SK-N-SH treated with all-trans-retinoic acid at 6 μM for 48 hours (cell line): Measurements from ENCODE around the gene PODXL2.

Source experiments
- ATAC-seq: fragments of 200-7000 bp; cut with Tn5 transposase; 3 replicates; pipeline ENCODE4 v1.9.1; 2020; ENCODE audit warnings: mild to moderate bottlenecking, moderate library complexity
- ARNTL ChIP-seq: fragments of 450-650 bp; formaldehyde crosslinking; IDR thresholded peaks from 2 replicates; pipeline ENCODE4 v1.5.0; 2020; ENCODE audit warnings: low read depth, mild to moderate bottlenecking, moderate library complexity, borderline replicate concordance
- BACH2 ChIP-seq: fragments of 250-450 bp; sonication (Bioruptor Pico); IDR thresholded peaks from 2 replicates; pipeline ENCODE4 v1.9.0; 2021; ENCODE audit warnings: mild to moderate bottlenecking, borderline replicate concordance
- CSRNP3 ChIP-seq: fragments of 250-450 bp; sonication (Bioruptor Pico); IDR thresholded peaks from 2 replicates; pipeline ENCODE4 v1.5.1; 2021; ENCODE audit warnings: mild to moderate bottlenecking, moderate library complexity
- ESRRG ChIP-seq: fragments of 250-450 bp; sonication (Bioruptor Pico); IDR thresholded peaks from 2 replicates; pipeline ENCODE4 v1.6.1; 2021; ENCODE audit warnings: mild to moderate bottlenecking
- GLIS3 ChIP-seq: fragments of 250-450 bp; sonication (Bioruptor Pico); IDR thresholded peaks from 2 replicates; pipeline ENCODE4 v1.5.0; 2020; ENCODE audit warnings: mild to moderate bottlenecking, moderate library complexity
- ISL1 ChIP-seq: fragments of 250-450 bp; sonication (Bioruptor Pico); IDR thresholded peaks from 2 replicates; pipeline ENCODE4 v2.1.2; 2022; ENCODE audit warnings: mild to moderate bottlenecking, moderate library complexity
- OSR1 ChIP-seq: fragments of 250-450 bp; sonication (Bioruptor Pico); IDR thresholded peaks from 2 replicates; pipeline ENCODE4 v1.8.0; 2022; ENCODE audit warnings: moderate library complexity, mild to moderate bottlenecking, inconsistent platforms
- PATZ1 ChIP-seq: fragments of 250-450 bp; sonication (Bioruptor Pico); IDR thresholded peaks from 2 replicates; pipeline ENCODE4 v1.8.0; 2020; ENCODE audit warnings: mild to moderate bottlenecking, moderate library complexity, borderline replicate concordance
- POU6F1 ChIP-seq: fragments of 250-450 bp; sonication (Bioruptor Pico); IDR thresholded peaks from 2 replicates; pipeline ENCODE4 v1.8.0; 2021; ENCODE audit warnings: low read depth, mild to moderate bottlenecking, moderate library complexity, borderline replicate concordance
- PPARA ChIP-seq: fragments of 250-450 bp; sonication (Bioruptor Pico); IDR thresholded peaks from 2 replicates; pipeline ENCODE4 v1.5.0; 2020; ENCODE audit warnings: mild to moderate bottlenecking, borderline replicate concordance
- RARB ChIP-seq: fragments of 250-450 bp; sonication (Bioruptor Pico); IDR thresholded peaks from 2 replicates; pipeline ENCODE4 v1.8.0; 2021; ENCODE audit warnings: mild to moderate bottlenecking, moderate library complexity
- SNAI2 ChIP-seq: fragments of 250-450 bp; sonication (Bioruptor Pico); IDR thresholded peaks from 2 replicates; pipeline ENCODE4 v1.5.0; 2020; ENCODE audit warnings: mild to moderate bottlenecking, moderate library complexity
- TCF4 ChIP-seq: fragments of 250-450 bp; sonication (Bioruptor Pico); IDR thresholded peaks from 2 replicates; pipeline ENCODE4 v1.8.0; 2021; ENCODE audit warnings: mild to moderate bottlenecking, moderate library complexity, borderline replicate concordance
- TOX ChIP-seq: fragments of 250-450 bp; sonication (Bioruptor Pico); IDR thresholded peaks from 2 replicates; pipeline ENCODE4 v1.8.0; 2021; ENCODE audit warnings: mild to moderate bottlenecking, moderate library complexity, borderline replicate concordance
- ZC3H10 ChIP-seq: fragments of 250-450 bp; sonication (Bioruptor Pico); IDR thresholded peaks from 2 replicates; pipeline ENCODE4 v1.5.1; 2021; ENCODE audit warnings: mild to moderate bottlenecking, moderate library complexity
- ZFP3 ChIP-seq: fragments of 250-450 bp; sonication (Bioruptor Pico); IDR thresholded peaks from 2 replicates; pipeline ENCODE4 v1.5.0; 2020; ENCODE audit warnings: mild to moderate bottlenecking, moderate library complexity
- ZFP30 ChIP-seq: fragments of 450-650 bp; formaldehyde crosslinking; IDR thresholded peaks from 2 replicates; pipeline ENCODE4 v1.5.0; 2022; ENCODE audit warnings: mild to moderate bottlenecking, moderate library complexity
- ZNF565 ChIP-seq: fragments of 450-650 bp; formaldehyde crosslinking; conservative IDR thresholded peaks from 2 replicates; pipeline ENCODE4 v1.5.0; 2020; ENCODE audit warnings: low read depth, mild to moderate bottlenecking, moderate library complexity
- ZNF70 ChIP-seq: fragments of 450-650 bp; formaldehyde crosslinking; IDR thresholded peaks from 2 replicates; pipeline ENCODE4 v1.5.0; 2020; ENCODE audit warnings: mild to moderate bottlenecking, moderate library complexity
- ZNF8 ChIP-seq: fragments of 450-650 bp; formaldehyde crosslinking; IDR thresholded peaks from 2 replicates; pipeline ENCODE4 v1.5.0; 2020; ENCODE audit warnings: mild to moderate bottlenecking, moderate library complexity
- TF ChIP-seq, protein P1 (sequence below): fragments of 250-450 bp; sonication (Bioruptor Pico); IDR thresholded peaks from 2 replicates; pipeline ENCODE4 v1.5.1; 2020; ENCODE audit warnings: low read depth, mild to moderate bottlenecking, moderate library complexity
- TF ChIP-seq, protein P2 (sequence below): fragments of 250-450 bp; sonication (Bioruptor Pico); IDR thresholded peaks from 2 replicates; pipeline ENCODE4 v1.5.0; 2020; ENCODE audit warnings: mild to moderate bottlenecking, moderate library complexity

The PODXL2 gene

GRCh38 chr3:127672429-127673190 is 43.6 kb downstream of the PODXL2 start, which contains the start of gene ABTB1 (continued):
- TF ChIP-seq ARNTL (CRISPR knock-in tag), result no peak

GRCh38 chr3:127673191-127674100 is 44.5 kb downstream of the PODXL2 start:
- no peak for TF ChIP-seq PPARA (CRISPR knock-in tag)
- ATAC-seq, result peak; percentile 67

DNA sequence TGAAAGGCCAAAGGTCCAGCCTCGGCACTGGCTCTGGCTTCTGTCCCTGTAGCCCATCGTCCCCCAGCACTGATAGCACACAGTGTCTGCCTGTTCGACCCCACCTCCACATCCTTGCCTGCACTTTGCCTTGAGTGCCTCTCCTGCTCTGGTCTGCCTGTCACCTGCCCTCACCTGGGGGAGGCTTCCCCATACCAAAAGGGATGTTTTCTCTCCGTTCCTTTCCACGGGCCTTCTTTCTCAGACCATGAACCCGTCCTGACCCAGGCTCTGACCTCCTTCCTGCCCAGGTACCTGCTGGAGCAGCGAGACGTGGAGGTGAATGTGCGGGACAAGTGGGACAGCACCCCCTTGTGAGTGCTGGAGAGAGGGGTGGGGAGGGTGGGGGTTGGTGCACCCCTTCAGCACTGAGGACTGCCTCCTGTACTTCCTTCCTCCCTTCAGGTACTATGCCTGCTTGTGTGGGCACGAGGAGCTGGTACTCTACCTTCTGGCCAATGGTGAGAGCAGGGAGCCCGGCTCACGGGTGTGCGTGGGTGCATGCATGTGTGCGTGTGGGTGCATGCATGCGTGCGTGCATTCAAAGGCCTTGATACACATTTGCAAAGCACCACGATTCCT is 45.2 kb downstream of the PODXL2 start:
- TF ChIP-seq TCF4 (CRISPR knock-in tag) (no peak), ZNF565 (CRISPR knock-in tag) (no peak), ZNF70 (CRISPR knock-in tag) (no peak), PPARA (CRISPR knock-in tag) (no peak), TOX (CRISPR knock-in tag) (no peak), BACH2 (CRISPR knock-in tag) (no peak), POU6F1 (CRISPR knock-in tag) (no peak), ARNTL (CRISPR knock-in tag) (no peak), SNAI2 (no peak), ISL1 (CRISPR knock-in tag) (no peak), ZFP3 (CRISPR knock-in tag) (no peak)
- TF ChIP-seq, protein P1, sequence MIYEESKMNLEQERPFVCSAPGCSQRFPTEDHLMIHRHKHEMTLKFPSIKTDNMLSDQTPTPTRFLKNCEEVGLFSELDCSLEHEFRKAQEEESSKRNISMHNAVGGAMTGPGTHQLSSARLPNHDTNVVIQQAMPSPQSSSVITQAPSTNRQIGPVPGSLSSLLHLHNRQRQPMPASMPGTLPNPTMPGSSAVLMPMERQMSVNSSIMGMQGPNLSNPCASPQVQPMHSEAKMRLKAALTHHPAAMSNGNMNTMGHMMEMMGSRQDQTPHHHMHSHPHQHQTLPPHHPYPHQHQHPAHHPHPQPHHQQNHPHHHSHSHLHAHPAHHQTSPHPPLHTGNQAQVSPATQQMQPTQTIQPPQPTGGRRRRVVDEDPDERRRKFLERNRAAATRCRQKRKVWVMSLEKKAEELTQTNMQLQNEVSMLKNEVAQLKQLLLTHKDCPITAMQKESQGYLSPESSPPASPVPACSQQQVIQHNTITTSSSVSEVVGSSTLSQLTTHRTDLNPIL (CRISPR knock-in tag), result no peak
- TF ChIP-seq, all 23 proteins: peak for 0
- no peak for ATAC-seq

DNA sequence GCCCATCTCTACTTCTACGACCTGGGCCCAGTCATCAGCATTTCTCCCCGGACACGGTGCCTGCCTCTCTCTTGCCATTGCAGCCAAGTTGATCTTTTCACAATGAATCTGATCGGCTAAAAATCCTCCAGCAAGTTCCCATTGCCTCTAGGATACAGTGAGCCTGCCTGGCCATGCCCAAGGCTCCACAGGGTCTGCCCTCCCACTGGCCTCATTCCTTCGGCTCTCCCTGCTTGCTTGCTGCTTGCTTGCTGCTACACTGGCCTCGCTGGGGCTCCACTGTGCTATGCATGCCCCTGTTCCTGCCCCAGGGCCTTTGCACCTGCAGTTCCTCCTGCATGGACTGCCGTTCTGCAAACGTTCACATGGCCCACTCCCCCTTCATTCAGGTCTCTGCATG is 45.8 kb downstream of the PODXL2 start:
- ATAC-seq, result no peak
- TF ChIP-seq OSR1 (no peak), ZFP30 (CRISPR knock-in tag) (no peak), PATZ1 (CRISPR knock-in tag) (no peak), ZFP3 (CRISPR knock-in tag) (no peak), ARNTL (CRISPR knock-in tag) (no peak), ESRRG (no peak), RARB (CRISPR knock-in tag) (no peak), ZNF8 (CRISPR knock-in tag) (no peak), ZNF565 (CRISPR knock-in tag) (no peak), ZNF70 (CRISPR knock-in tag) (no peak), BACH2 (CRISPR knock-in tag) (no peak), TCF4 (CRISPR knock-in tag) (no peak), PPARA (CRISPR knock-in tag) (no peak), POU6F1 (CRISPR knock-in tag) (no peak), GLIS3 (CRISPR knock-in tag) (no peak), ZC3H10 (CRISPR knock-in tag) (no peak), SNAI2 (no peak), CSRNP3 (CRISPR knock-in tag) (no peak)
- TF ChIP-seq, protein P2, sequence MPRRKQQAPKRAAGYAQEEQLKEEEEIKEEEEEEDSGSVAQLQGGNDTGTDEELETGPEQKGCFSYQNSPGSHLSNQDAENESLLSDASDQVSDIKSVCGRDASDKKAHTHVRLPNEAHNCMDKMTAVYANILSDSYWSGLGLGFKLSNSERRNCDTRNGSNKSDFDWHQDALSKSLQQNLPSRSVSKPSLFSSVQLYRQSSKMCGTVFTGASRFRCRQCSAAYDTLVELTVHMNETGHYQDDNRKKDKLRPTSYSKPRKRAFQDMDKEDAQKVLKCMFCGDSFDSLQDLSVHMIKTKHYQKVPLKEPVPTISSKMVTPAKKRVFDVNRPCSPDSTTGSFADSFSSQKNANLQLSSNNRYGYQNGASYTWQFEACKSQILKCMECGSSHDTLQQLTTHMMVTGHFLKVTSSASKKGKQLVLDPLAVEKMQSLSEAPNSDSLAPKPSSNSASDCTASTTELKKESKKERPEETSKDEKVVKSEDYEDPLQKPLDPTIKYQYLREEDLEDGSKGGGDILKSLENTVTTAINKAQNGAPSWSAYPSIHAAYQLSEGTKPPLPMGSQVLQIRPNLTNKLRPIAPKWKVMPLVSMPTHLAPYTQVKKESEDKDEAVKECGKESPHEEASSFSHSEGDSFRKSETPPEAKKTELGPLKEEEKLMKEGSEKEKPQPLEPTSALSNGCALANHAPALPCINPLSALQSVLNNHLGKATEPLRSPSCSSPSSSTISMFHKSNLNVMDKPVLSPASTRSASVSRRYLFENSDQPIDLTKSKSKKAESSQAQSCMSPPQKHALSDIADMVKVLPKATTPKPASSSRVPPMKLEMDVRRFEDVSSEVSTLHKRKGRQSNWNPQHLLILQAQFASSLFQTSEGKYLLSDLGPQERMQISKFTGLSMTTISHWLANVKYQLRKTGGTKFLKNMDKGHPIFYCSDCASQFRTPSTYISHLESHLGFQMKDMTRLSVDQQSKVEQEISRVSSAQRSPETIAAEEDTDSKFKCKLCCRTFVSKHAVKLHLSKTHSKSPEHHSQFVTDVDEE (CRISPR knock-in tag), result no peak
- TF ChIP-seq, all 23 proteins: peak for 0
